H9 (cell line): Measurements from ENCODE around the gene FBXL22. TPM values are rescaled to one million over a fixed set of nuclear protein-coding genes. Genes with fewer than 3 reads are reported as not detected.

Experiments
- DNase-seq: peaks from one replicate; pipeline ENCODE4 v3.0.0-alpha.2; 2017
- H2AFZ ChIP-seq: one replicate; pipeline ENCODE4 v1.6.1; 2013; ENCODE audit warnings: mild to moderate bottlenecking, low read length, control low read depth, moderate library complexity
- H2AK5ac ChIP-seq: 2 replicates; pipeline ENCODE4 v1.6.1; 2013; ENCODE audit warnings: low read length, control low read depth, mixed read lengths; ENCODE audit not compliant: insufficient read length
- H2BK120ac ChIP-seq: one replicate; pipeline ENCODE4 v1.6.1; 2013; ENCODE audit warnings: low read depth, mild to moderate bottlenecking, low read length, control low read depth, inconsistent platforms; ENCODE audit not compliant: poor library complexity, severe bottlenecking
- H2BK12ac ChIP-seq: 2 replicates; pipeline ENCODE4 v1.6.1; 2013; ENCODE audit warnings: low read length, control low read depth, mixed read lengths, low read depth; ENCODE audit not compliant: insufficient read length
- H2BK15ac ChIP-seq: 2 replicates; pipeline ENCODE4 v1.6.1; 2013; ENCODE audit warnings: low read depth, low read length, control low read depth
- H2BK20ac ChIP-seq: one replicate; pipeline ENCODE4 v1.6.1; 2013; ENCODE audit warnings: low read depth, mild to moderate bottlenecking, low read length, control low read depth, inconsistent platforms; ENCODE audit not compliant: poor library complexity, severe bottlenecking
- H2BK5ac ChIP-seq: 2 replicates; pipeline ENCODE4 v1.6.1; 2013; ENCODE audit warnings: low read length, control low read depth, mixed read lengths; ENCODE audit not compliant: insufficient read length
- H3K14ac ChIP-seq: 2 replicates; pipeline ENCODE4 v1.6.1; 2013; ENCODE audit warnings: low read length, control low read depth; ENCODE audit not compliant: insufficient read depth
- H3K18ac ChIP-seq: 2 replicates; pipeline ENCODE4 v1.6.1; 2013; ENCODE audit warnings: low read depth, mild to moderate bottlenecking, mixed read lengths, low read length, control low read depth; ENCODE audit not compliant: insufficient read length
- H3K23ac ChIP-seq: 2 replicates; pipeline ENCODE4 v1.6.1; 2013; ENCODE audit warnings: low read length, control low read depth, mixed read lengths, low read depth; ENCODE audit not compliant: insufficient read length
- H3K23me2 ChIP-seq: 2 replicates; pipeline ENCODE4 v1.6.1; 2013; ENCODE audit warnings: low read depth, mild to moderate bottlenecking, mixed read lengths, low read length, control low read depth; ENCODE audit not compliant: insufficient read length, poor library complexity, severe bottlenecking
- H3K27ac ChIP-seq: 2 replicates; pipeline ENCODE4 v1.5.1; 2013; ENCODE audit warnings: low read length, control low read depth, mixed read lengths, low read depth; ENCODE audit not compliant: insufficient read length
- H3K27me3 ChIP-seq: 2 replicates; pipeline ENCODE4 v1.6.1; 2013; ENCODE audit warnings: low read length, control low read depth, inconsistent platforms; ENCODE audit not compliant: insufficient read depth
- H3K4ac ChIP-seq: 2 replicates; pipeline ENCODE4 v1.6.1; 2013; ENCODE audit warnings: low read depth, mild to moderate bottlenecking, control low read depth, inconsistent platforms, low read length, moderate library complexity
- H3K4me1 ChIP-seq: 2 replicates; pipeline ENCODE4 v1.6.1; 2013; ENCODE audit warnings: low read length, control low read depth, inconsistent platforms; ENCODE audit not compliant: insufficient read depth
- H3K4me2 ChIP-seq: 2 replicates; pipeline ENCODE4 v1.6.1; 2013; ENCODE audit warnings: low read length, control low read depth, mixed read lengths; ENCODE audit not compliant: insufficient read length, insufficient read depth
- H3K56ac ChIP-seq: 2 replicates; pipeline ENCODE4 v1.6.1; 2013; ENCODE audit warnings: low read depth, mild to moderate bottlenecking, mixed read lengths, low read length, control low read depth; ENCODE audit not compliant: insufficient read length
- H3K79me1 ChIP-seq: 2 replicates; pipeline ENCODE4 v1.6.1; 2013; ENCODE audit warnings: low read depth, mild to moderate bottlenecking, moderate library complexity, low read length, control low read depth, inconsistent platforms; ENCODE audit not compliant: insufficient read depth, poor library complexity, severe bottlenecking
- H3K79me2 ChIP-seq: 2 replicates; pipeline ENCODE4 v1.6.1; 2013; ENCODE audit warnings: low read length, control low read depth, inconsistent platforms; ENCODE audit not compliant: insufficient read depth
- H3K9ac ChIP-seq: 2 replicates; pipeline ENCODE4 v1.6.1; 2013; ENCODE audit warnings: low read length, control low read depth, mixed read lengths; ENCODE audit not compliant: insufficient read length; ENCODE audit errors: extremely low read depth
- H3K9me3 ChIP-seq: one replicate; pipeline ENCODE4 v1.6.1; 2013; ENCODE audit warnings: low read depth, low read length, inconsistent platforms; ENCODE audit not compliant: control insufficient read depth
- H3T11ph ChIP-seq: one replicate; pipeline ENCODE4 v1.6.1; 2013; ENCODE audit warnings: mild to moderate bottlenecking, low read length, control low read depth, inconsistent platforms
- H4K20me1 ChIP-seq: one replicate; pipeline ENCODE4 v1.6.1; 2013; ENCODE audit not compliant: control insufficient read depth, insufficient read length, insufficient read depth
- H4K5ac ChIP-seq: 2 replicates; pipeline ENCODE4 v1.6.1; 2013; ENCODE audit warnings: low read depth, mild to moderate bottlenecking, mixed read lengths, low read length, control low read depth; ENCODE audit not compliant: insufficient read length
- H4K8ac ChIP-seq: replicated peaks from 2 replicates; pipeline ENCODE4 v1.6.1; 2013; ENCODE audit warnings: low read length, control low read depth, mixed read lengths, low read depth; ENCODE audit not compliant: insufficient read length
- H4K91ac ChIP-seq: 2 replicates; pipeline ENCODE4 v1.6.1; 2013; ENCODE audit warnings: low read depth, mild to moderate bottlenecking, moderate library complexity, mixed read lengths, low read length, control low read depth; ENCODE audit not compliant: insufficient read length
- H3K27ac Mint-ChIP-seq, 3 experiments: 2 replicates in 2 of 3; 3 replicates in 1 of 3; pipeline ENCODE4 v1.8.0; 2020 to 2021; ENCODE audit warnings: mixed read lengths in 3 of 3, mild to moderate bottlenecking in 1 of 3, moderate library complexity in 1 of 3
- H3K27me3 Mint-ChIP-seq: 2 replicates; pipeline ENCODE4 v1.8.0; 2021; ENCODE audit warnings: low read depth, mild to moderate bottlenecking, moderate library complexity, mixed read lengths
- H3K36me3 Mint-ChIP-seq, 3 experiments: 2 replicates in 2 of 3; 3 replicates in 1 of 3; pipeline ENCODE4 v1.8.0; 2020 to 2021; ENCODE audit warnings: low read depth in 3 of 3, mixed read lengths in 3 of 3; ENCODE audit not compliant: insufficient read depth in 1 of 3
- H3K4me1 Mint-ChIP-seq, 2 experiments: 2 replicates each; pipeline ENCODE4 v1.8.0; 2020; ENCODE audit warnings: mixed read lengths in 2 of 2
- H3K4me3 Mint-ChIP-seq, 2 experiments: 2 replicates in 1 of 2; 3 replicates in 1 of 2; pipeline ENCODE4 v1.8.0; 2020 to 2021; ENCODE audit warnings: mild to moderate bottlenecking in 2 of 2, mixed read lengths in 2 of 2, moderate library complexity in 1 of 2
- H3K9me3 Mint-ChIP-seq, 2 experiments: 2 replicates in 1 of 2; 3 replicates in 1 of 2; pipeline ENCODE4 v1.8.0; 2020; ENCODE audit warnings: mild to moderate bottlenecking in 2 of 2, mixed read lengths in 2 of 2, moderate library complexity in 1 of 2
- CTCF ChIP-seq: fragments of 200-600 bp; sonication (generic); conservative IDR thresholded peaks from 3 replicates; pipeline ENCODE4 v1.8.0; 2021; ENCODE audit warnings: antibody characterized with exemption, mild to moderate bottlenecking
- WGBS: extraction: QIAGEN DNeasy Blood & Tissue Kit; methylation state at CpG from one replicate; pipeline ENCODE4 v1.1.7; 2013; ENCODE audit warnings: missing lambda C conversion rate, low lambda C conversion rate, mixed read lengths; ENCODE audit not compliant: insufficient read length; ENCODE audit errors: extremely low coverage; 5-methylcytosine and 5-hydroxymethylcytosine counted together
- total RNA-seq: library from RNA; stranded (reverse); gene quantifications from 2 replicates; pipeline ENCODE4 v1.2.1, GENCODE V29; 2021

The FBXL22 gene
- total RNA-seq, 1 experiment from 2014 or later: 0.52 TPM

GRCh38 chr15:63633312-63633711 lies 36.1 kb downstream of the FBXL22 start:
- Histone ChIP-seq H3K4me2 (no peak overlapping the region), H2BK20ac (no peak overlapping the region), H3K79me2 (no peaks in the 10 kb centered on the region), H4K20me1 (no peaks in the 10 kb centered on the region), H3K79me1 (no peaks in the 10 kb centered on the region), H4K91ac (no peak overlapping the region), H3T11ph (no peak overlapping the region), H3K4ac (no peak overlapping the region), H3K23me2 (no peaks in the 10 kb centered on the region), H3K9me3 (no peaks in the 10 kb centered on the region), H2BK5ac (no peak overlapping the region), H3K56ac (no peak overlapping the region), H3K14ac (no peak overlapping the region), H3K23ac (no peak overlapping the region), H3K9ac (no peak overlapping the region), H3K27ac (no peak overlapping the region), H2BK12ac (no peak overlapping the region), H3K4me1 (no peaks in the 10 kb centered on the region), H3K18ac (no peak overlapping the region), H3K27me3 (no peaks in the 10 kb centered on the region), H4K8ac (no peak overlapping the region), H4K5ac (no peak overlapping the region), H2BK15ac (no peak overlapping the region), H2BK120ac (no peak overlapping the region), H2AFZ (no peak overlapping the region), H2AK5ac (no peak overlapping the region)
- H3K9me3 Mint-ChIP-seq: no peaks in the 10 kb centered on the region
- TF ChIP-seq CTCF: no peak
- no CpG with 5 or more reads among the region's 2 CpGs for WGBS
- no peak for DNase-seq
- H3K27ac Mint-ChIP-seq: no peak overlapping the region
- peaks cover 2 to 61% (median 22%) of the 10 kb centered on the region in 3 experiments; a peak in 6 of 7 replicates for H3K36me3 Mint-ChIP-seq
- H3K27me3 Mint-ChIP-seq: no peaks in the 10 kb centered on the region
- H3K4me1 Mint-ChIP-seq: no peaks in the 10 kb centered on the region
- H3K4me3 Mint-ChIP-seq: no peak overlapping the region
